ENCODE data around the gene LRRC49. TPM values are rescaled to one million over a fixed set of nuclear protein-coding genes. Genes with fewer than 3 reads are reported as not detected.

The LRRC49 gene
- total and polyA plus RNA-seq, 2 experiments from 2014 or later: 8.5 to 14.6 TPM

DNA sequence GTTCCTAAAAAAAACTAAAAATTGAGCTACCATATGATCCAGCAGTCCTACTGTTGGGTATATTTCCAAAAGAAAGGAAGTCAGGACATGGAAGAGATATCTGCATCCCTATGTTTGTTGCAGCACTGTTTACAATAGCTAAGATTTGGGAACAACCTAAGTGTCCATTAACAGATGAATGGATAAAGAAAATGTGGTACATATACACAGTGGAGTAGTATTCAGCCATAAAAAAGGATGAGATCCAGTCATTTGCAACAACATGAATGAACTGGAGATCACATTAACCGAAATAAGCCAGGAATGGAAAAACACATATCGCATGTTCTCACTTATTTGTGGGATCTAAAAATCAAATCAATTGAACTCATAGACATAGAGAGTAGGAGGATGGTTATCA lies 29.5 kb downstream of the LRRC49 start:
- no peak overlapping the region for H3K4me3 Mint-ChIP-seq
- Histone ChIP-seq H3K4me3 (no peak overlapping the region), H3K9me2 (ENCODE audit: insufficient read depth) (no peaks in the 10 kb centered on the region), H2AFZ (no peak overlapping the region), H3K36me3 (ENCODE audit: insufficient read depth) (no peaks in the 10 kb centered on the region), H3K79me2 (replicated peaks; ENCODE audit: insufficient read depth) (no peaks in the 10 kb centered on the region), H4K20me1 (replicated peaks; ENCODE audit: insufficient read depth) (no peaks in the 10 kb centered on the region), H3K27me3 (ENCODE audit: insufficient read depth) (no peaks in the 10 kb centered on the region), H3K27ac (ENCODE audit: low read depth) (no peak overlapping the region), H3K4me2 (no peak overlapping the region), H3F3A (replicated peaks; ENCODE audit: low read depth) (no peaks in the 10 kb centered on the region), H3K4me1 (ENCODE audit: insufficient read depth) (no peaks in the 10 kb centered on the region)
- H3K27ac Mint-ChIP-seq: no peak overlapping the region
- TF ChIP-seq ZNF114 (CRISPR knock-in tag; IDR thresholded peaks at IDR 0.05) (no peak), ZNF331 (CRISPR knock-in tag; IDR thresholded peaks at IDR 0.05; ENCODE audit: low read depth) (no peak), POLR2AphosphoS5 (IDR thresholded peaks at IDR 0.05; ENCODE audit: low read depth) (no peak), CREB1 (CRISPR knock-in tag; IDR thresholded peaks at IDR 0.05; ENCODE audit: low read depth) (no peak), EZH2 (IDR thresholded peaks at IDR 0.05; ENCODE audit: low read depth, unreplicated experiment) (no peak), NANOG (IDR thresholded peaks at IDR 0.05; ENCODE audit: borderline replicate concordance) (no peak), EZH2phosphoT487 (IDR thresholded peaks at IDR 0.05; ENCODE audit: unreplicated experiment) (no peak), STAT1 (IDR thresholded peaks at IDR 0.05; ENCODE audit: unreplicated experiment) (no peak), JUNB (IDR thresholded peaks at IDR 0.05; ENCODE audit: unreplicated experiment) (no peak)
- TF ChIP-seq, protein P1, sequence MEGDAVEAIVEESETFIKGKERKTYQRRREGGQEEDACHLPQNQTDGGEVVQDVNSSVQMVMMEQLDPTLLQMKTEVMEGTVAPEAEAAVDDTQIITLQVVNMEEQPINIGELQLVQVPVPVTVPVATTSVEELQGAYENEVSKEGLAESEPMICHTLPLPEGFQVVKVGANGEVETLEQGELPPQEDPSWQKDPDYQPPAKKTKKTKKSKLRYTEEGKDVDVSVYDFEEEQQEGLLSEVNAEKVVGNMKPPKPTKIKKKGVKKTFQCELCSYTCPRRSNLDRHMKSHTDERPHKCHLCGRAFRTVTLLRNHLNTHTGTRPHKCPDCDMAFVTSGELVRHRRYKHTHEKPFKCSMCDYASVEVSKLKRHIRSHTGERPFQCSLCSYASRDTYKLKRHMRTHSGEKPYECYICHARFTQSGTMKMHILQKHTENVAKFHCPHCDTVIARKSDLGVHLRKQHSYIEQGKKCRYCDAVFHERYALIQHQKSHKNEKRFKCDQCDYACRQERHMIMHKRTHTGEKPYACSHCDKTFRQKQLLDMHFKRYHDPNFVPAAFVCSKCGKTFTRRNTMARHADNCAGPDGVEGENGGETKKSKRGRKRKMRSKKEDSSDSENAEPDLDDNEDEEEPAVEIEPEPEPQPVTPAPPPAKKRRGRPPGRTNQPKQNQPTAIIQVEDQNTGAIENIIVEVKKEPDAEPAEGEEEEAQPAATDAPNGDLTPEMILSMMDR (conservative IDR thresholded peaks at IDR 0.05; ENCODE audit: low read depth in 2 of 2): no peak
- TF ChIP-seq, protein P2, sequence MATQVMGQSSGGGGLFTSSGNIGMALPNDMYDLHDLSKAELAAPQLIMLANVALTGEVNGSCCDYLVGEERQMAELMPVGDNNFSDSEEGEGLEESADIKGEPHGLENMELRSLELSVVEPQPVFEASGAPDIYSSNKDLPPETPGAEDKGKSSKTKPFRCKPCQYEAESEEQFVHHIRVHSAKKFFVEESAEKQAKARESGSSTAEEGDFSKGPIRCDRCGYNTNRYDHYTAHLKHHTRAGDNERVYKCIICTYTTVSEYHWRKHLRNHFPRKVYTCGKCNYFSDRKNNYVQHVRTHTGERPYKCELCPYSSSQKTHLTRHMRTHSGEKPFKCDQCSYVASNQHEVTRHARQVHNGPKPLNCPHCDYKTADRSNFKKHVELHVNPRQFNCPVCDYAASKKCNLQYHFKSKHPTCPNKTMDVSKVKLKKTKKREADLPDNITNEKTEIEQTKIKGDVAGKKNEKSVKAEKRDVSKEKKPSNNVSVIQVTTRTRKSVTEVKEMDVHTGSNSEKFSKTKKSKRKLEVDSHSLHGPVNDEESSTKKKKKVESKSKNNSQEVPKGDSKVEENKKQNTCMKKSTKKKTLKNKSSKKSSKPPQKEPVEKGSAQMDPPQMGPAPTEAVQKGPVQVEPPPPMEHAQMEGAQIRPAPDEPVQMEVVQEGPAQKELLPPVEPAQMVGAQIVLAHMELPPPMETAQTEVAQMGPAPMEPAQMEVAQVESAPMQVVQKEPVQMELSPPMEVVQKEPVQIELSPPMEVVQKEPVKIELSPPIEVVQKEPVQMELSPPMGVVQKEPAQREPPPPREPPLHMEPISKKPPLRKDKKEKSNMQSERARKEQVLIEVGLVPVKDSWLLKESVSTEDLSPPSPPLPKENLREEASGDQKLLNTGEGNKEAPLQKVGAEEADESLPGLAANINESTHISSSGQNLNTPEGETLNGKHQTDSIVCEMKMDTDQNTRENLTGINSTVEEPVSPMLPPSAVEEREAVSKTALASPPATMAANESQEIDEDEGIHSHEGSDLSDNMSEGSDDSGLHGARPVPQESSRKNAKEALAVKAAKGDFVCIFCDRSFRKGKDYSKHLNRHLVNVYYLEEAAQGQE (IDR thresholded peaks at IDR 0.05; ENCODE audit: unreplicated experiment): no peak
- TF ChIP-seq, protein P3, sequence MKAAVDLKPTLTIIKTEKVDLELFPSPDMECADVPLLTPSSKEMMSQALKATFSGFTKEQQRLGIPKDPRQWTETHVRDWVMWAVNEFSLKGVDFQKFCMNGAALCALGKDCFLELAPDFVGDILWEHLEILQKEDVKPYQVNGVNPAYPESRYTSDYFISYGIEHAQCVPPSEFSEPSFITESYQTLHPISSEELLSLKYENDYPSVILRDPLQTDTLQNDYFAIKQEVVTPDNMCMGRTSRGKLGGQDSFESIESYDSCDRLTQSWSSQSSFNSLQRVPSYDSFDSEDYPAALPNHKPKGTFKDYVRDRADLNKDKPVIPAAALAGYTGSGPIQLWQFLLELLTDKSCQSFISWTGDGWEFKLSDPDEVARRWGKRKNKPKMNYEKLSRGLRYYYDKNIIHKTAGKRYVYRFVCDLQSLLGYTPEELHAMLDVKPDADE (IDR thresholded peaks at IDR 0.05): no peak
- TF ChIP-seq, protein P4, sequence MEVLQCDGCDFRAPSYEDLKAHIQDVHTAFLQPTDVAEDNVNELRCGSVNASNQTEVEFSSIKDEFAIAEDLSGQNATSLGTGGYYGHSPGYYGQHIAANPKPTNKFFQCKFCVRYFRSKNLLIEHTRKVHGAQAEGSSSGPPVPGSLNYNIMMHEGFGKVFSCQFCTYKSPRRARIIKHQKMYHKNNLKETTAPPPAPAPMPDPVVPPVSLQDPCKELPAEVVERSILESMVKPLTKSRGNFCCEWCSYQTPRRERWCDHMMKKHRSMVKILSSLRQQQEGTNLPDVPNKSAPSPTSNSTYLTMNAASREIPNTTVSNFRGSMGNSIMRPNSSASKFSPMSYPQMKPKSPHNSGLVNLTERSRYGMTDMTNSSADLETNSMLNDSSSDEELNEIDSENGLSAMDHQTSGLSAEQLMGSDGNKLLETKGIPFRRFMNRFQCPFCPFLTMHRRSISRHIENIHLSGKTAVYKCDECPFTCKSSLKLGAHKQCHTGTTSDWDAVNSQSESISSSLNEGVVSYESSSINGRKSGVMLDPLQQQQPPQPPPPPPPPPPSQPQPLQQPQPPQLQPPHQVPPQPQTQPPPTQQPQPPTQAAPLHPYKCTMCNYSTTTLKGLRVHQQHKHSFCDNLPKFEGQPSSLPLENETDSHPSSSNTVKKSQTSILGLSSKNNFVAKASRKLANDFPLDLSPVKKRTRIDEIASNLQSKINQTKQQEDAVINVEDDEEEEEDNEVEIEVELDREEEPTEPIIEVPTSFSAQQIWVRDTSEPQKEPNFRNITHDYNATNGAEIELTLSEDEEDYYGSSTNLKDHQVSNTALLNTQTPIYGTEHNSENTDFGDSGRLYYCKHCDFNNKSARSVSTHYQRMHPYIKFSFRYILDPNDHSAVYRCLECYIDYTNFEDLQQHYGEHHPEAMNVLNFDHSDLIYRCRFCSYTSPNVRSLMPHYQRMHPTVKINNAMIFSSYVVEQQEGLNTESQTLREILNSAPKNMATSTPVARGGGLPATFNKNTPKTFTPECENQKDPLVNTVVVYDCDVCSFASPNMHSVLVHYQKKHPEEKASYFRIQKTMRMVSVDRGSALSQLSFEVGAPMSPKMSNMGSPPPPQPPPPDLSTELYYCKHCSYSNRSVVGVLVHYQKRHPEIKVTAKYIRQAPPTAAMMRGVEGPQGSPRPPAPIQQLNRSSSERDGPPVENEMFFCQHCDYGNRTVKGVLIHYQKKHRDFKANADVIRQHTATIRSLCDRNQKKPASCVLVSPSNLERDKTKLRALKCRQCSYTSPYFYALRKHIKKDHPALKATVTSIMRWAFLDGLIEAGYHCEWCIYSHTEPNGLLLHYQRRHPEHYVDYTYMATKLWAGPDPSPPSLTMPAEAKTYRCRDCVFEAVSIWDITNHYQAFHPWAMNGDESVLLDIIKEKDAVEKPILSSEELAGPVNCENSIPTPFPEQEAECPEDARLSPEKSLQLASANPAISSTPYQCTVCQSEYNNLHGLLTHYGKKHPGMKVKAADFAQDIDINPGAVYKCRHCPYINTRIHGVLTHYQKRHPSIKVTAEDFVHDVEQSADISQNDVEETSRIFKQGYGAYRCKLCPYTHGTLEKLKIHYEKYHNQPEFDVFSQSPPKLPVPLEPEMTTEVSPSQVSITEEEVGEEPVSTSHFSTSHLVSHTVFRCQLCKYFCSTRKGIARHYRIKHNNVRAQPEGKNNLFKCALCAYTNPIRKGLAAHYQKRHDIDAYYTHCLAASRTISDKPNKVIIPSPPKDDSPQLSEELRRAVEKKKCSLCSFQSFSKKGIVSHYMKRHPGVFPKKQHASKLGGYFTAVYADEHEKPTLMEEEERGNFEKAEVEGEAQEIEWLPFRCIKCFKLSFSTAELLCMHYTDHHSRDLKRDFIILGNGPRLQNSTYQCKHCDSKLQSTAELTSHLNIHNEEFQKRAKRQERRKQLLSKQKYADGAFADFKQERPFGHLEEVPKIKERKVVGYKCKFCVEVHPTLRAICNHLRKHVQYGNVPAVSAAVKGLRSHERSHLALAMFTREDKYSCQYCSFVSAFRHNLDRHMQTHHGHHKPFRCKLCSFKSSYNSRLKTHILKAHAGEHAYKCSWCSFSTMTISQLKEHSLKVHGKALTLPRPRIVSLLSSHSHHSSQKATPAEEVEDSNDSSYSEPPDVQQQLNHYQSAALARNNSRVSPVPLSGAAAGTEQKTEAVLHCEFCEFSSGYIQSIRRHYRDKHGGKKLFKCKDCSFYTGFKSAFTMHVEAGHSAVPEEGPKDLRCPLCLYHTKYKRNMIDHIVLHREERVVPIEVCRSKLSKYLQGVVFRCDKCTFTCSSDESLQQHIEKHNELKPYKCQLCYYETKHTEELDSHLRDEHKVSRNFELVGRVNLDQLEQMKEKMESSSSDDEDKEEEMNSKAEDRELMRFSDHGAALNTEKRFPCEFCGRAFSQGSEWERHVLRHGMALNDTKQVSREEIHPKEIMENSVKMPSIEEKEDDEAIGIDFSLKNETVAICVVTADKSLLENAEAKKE (CRISPR knock-in tag; IDR thresholded peaks at IDR 0.05): no peak
- no peaks in the 10 kb centered on the region for H3K27me3 Mint-ChIP-seq (ENCODE audit: insufficient read depth, low read depth, poor library complexity)
- ATAC-seq: no peak
- no peaks in the 10 kb centered on the region for H3K36me3 Mint-ChIP-seq (ENCODE audit: low read depth)
- no peaks in the 10 kb centered on the region for H3K9me3 Mint-ChIP-seq
- no peaks in the 10 kb centered on the region for H3K4me1 Mint-ChIP-seq
- DNase-seq (ENCODE audit: low spot score): no peak

Measured in GM23338 (cell line).